Adipocyte (in vitro differentiated cells): Measurements from ENCODE around the gene IL1RAPL2.
"Not testable (repeated sequence)": the region's sequence is repeated elsewhere in the genome, so short reads cannot be mapped to it uniquely, and the experiment has no call there.

ENCODE experiments used
- DNase-seq: peaks from one replicate; pipeline ENCODE4 v3.0.0-alpha.2; 2015; ENCODE audit warnings: low read depth
- H3K27me3 ChIP-seq: replicated peaks from 2 replicates; pipeline ENCODE4 v1.7.0; 2013; ENCODE audit warnings: mild to moderate bottlenecking, low read length, moderate library complexity; ENCODE audit not compliant: control insufficient read depth, insufficient read depth
- H3K36me3 ChIP-seq: 2 replicates; pipeline ENCODE4 v1.7.0; 2013; ENCODE audit warnings: low read length, mild to moderate bottlenecking, moderate library complexity; ENCODE audit not compliant: control insufficient read depth, insufficient read depth, severe bottlenecking
- H3K4me1 ChIP-seq: 2 replicates; pipeline ENCODE4 v1.7.0; 2013; ENCODE audit warnings: mild to moderate bottlenecking, low read length, moderate library complexity; ENCODE audit not compliant: control insufficient read depth, insufficient read depth
- H3K4me3 ChIP-seq: 2 replicates; pipeline ENCODE4 v1.7.0; 2013; ENCODE audit warnings: mild to moderate bottlenecking, low read length, moderate library complexity
- H3K9ac ChIP-seq: 2 replicates; pipeline ENCODE4 v1.7.0; 2013; ENCODE audit warnings: mild to moderate bottlenecking, low read length, moderate library complexity
- H3K9me3 ChIP-seq: 2 replicates; pipeline ENCODE4 v1.7.0; 2013; ENCODE audit warnings: mild to moderate bottlenecking, low read length, moderate library complexity; ENCODE audit not compliant: control insufficient read depth

IL1RAPL2 gene

GRCh38 chrX:105221374-105221773 lies 655.4 kb downstream of the IL1RAPL2 start:
- H3K9ac ChIP-seq: no peak overlapping the region
- H3K4me1 ChIP-seq: no peaks in the 10 kb centered on the region
- H3K27me3 ChIP-seq: peaks cover 15% of the 10 kb centered on the region
- no peaks in the 10 kb centered on the region for H3K36me3 ChIP-seq
- no peak overlapping the region for H3K4me3 ChIP-seq
- DNase-seq: no peak
- H3K9me3 ChIP-seq: peaks cover 3% of the 10 kb centered on the region

- H3K9me3 ChIP-seq: no peaks in the 10 kb centered on the region
- H3K36me3 ChIP-seq: no peaks in the 10 kb centered on the region
- no peak for DNase-seq
- no peak overlapping the region for H3K9ac ChIP-seq
- H3K4me3 ChIP-seq: no peak overlapping the region
- no peaks in the 10 kb centered on the region for H3K4me1 ChIP-seq
- H3K27me3 ChIP-seq: peaks cover 15% of the 10 kb centered on the region
Measured at GRCh38 chrX:105226499-105226898, 660.5 kb downstream of the IL1RAPL2 start.

- peak; percentile 25 for DNase-seq
- Histone ChIP-seq H3K9ac (no peak overlapping the region), H3K4me1 (no peaks in the 10 kb centered on the region), H3K4me3 (no peak overlapping the region), H3K27me3 (peaks cover 13% of the 10 kb centered on the region), H3K36me3 (no peaks in the 10 kb centered on the region), H3K9me3 (no peaks in the 10 kb centered on the region)
Measured at GRCh38 chrX:105228602-105229001, 662.6 kb downstream of the IL1RAPL2 start.

- H3K4me3 ChIP-seq: no peak overlapping the region
- no peak for DNase-seq
- no peaks in the 10 kb centered on the region for H3K9me3 ChIP-seq
- H3K36me3 ChIP-seq: no peaks in the 10 kb centered on the region
- H3K4me1 ChIP-seq: no peaks in the 10 kb centered on the region
- H3K27me3 ChIP-seq: peaks cover 9% of the 10 kb centered on the region
- no peak overlapping the region for H3K9ac ChIP-seq
Measured at GRCh38 chrX:105229146-105229545, 663.1 kb downstream of the IL1RAPL2 start.

GRCh38 chrX:105237407-105237806 lies 671.4 kb downstream of the IL1RAPL2 start:
- H3K36me3 ChIP-seq, H3K9me3 ChIP-seq, H3K4me1 ChIP-seq, H3K4me3 ChIP-seq, H3K9ac ChIP-seq, H3K27me3 ChIP-seq, DNase-seq: not testable (repeated sequence)

- no peaks in the 10 kb centered on the region for H3K9me3 ChIP-seq
- DNase-seq: peak; percentile 47
- H3K9ac ChIP-seq: no peak overlapping the region
- peaks cover 11% of the 10 kb centered on the region for H3K27me3 ChIP-seq
- no peaks in the 10 kb centered on the region for H3K36me3 ChIP-seq
- H3K4me3 ChIP-seq: no peak overlapping the region
- H3K4me1 ChIP-seq: no peaks in the 10 kb centered on the region
Measured at GRCh38 chrX:105241056-105241455, 675.1 kb downstream of the IL1RAPL2 start.

- Histone ChIP-seq H3K4me1 (no peaks in the 10 kb centered on the region), H3K36me3 (no peaks in the 10 kb centered on the region), H3K9ac (no peak overlapping the region), H3K27me3 (peaks cover 30% of the 10 kb centered on the region), H3K9me3 (peaks cover 13% of the 10 kb centered on the region), H3K4me3 (no peak overlapping the region)
- DNase-seq: no peak
Measured at GRCh38 chrX:105260291-105261043, 694.5 kb downstream of the IL1RAPL2 start.

GRCh38 chrX:105263171-105263570 lies 697.2 kb downstream of the IL1RAPL2 start:
- H3K4me1 ChIP-seq: peaks cover 3% of the 10 kb centered on the region
- no peak overlapping the region for H3K4me3 ChIP-seq
- no peaks in the 10 kb centered on the region for H3K36me3 ChIP-seq
- no peak for DNase-seq
- peaks cover 24% of the 10 kb centered on the region for H3K27me3 ChIP-seq
- H3K9me3 ChIP-seq: peaks cover 8% of the 10 kb centered on the region
- no peak overlapping the region for H3K9ac ChIP-seq

GRCh38 chrX:105263801-105264200 lies 697.8 kb downstream of the IL1RAPL2 start:
- Histone ChIP-seq H3K4me3 (no peak overlapping the region), H3K9ac (no peak overlapping the region), H3K36me3 (no peaks in the 10 kb centered on the region), H3K9me3 (peaks cover 2% of the 10 kb centered on the region), H3K27me3 (peaks cover 24% of the 10 kb centered on the region), H3K4me1 (peaks cover 3% of the 10 kb centered on the region)
- DNase-seq: peak; percentile 11

GRCh38 chrX:105265093-105265492 lies 699.1 kb downstream of the IL1RAPL2 start:
- H3K36me3 ChIP-seq: no peaks in the 10 kb centered on the region
- no peak overlapping the region for H3K9ac ChIP-seq
- H3K9me3 ChIP-seq: no peaks in the 10 kb centered on the region
- DNase-seq: no peak
- no peak overlapping the region for H3K4me3 ChIP-seq
- peaks cover 17% of the 10 kb centered on the region for H3K27me3 ChIP-seq
- H3K4me1 ChIP-seq: peaks cover 3% of the 10 kb centered on the region

GRCh38 chrX:105266456-105266855 lies 700.5 kb downstream of the IL1RAPL2 start:
- Histone ChIP-seq H3K4me3 (no peak overlapping the region), H3K27me3 (peaks cover 10% of the 10 kb centered on the region), H3K4me1 (peaks cover 3% of the 10 kb centered on the region), H3K9me3 (no peaks in the 10 kb centered on the region), H3K9ac (no peak overlapping the region), H3K36me3 (no peaks in the 10 kb centered on the region)
- DNase-seq: peak; percentile 8

GRCh38 chrX:105267167-105267566 lies 701.2 kb downstream of the IL1RAPL2 start:
- no peaks in the 10 kb centered on the region for H3K9me3 ChIP-seq
- peaks cover 3% of the 10 kb centered on the region for H3K4me1 ChIP-seq
- no peak for DNase-seq
- no peaks in the 10 kb centered on the region for H3K36me3 ChIP-seq
- H3K27me3 ChIP-seq: peaks cover 5% of the 10 kb centered on the region
- no peak overlapping the region for H3K9ac ChIP-seq
- no peak overlapping the region for H3K4me3 ChIP-seq
